ENCODE results near the gene ZNF492. TPM values are rescaled to one million over a fixed set of nuclear protein-coding genes. Genes with fewer than 3 reads are reported as not detected.

Gene ZNF492
- total RNA-seq, 2 donors from 2014 or later: not detected

DNA sequence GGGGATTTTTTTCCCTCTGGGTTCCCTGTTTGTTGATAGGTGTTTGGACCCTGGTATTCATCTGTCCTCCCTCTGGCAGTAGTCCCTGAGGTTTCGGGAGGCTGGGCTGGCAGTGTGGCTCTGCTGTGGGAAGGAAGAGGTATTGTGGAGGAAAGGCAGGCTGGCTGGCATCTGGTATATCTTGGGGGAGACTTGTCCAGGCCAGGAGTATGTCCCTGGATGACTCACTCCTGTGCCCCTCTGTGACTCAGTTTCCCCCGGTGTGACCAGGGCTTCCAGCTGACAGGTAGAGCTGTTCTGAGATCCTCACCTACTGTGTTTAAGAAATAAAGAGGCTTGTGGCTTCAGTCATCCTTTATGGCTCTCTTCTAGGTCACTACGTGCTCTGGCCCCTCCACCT is 14.2 kb upstream of the ZNF492 start:
- no peak overlapping the region for H3K4me3 ChIP-seq
- H3K27me3 ChIP-seq (replicated peaks; ENCODE audit: insufficient read depth): no peaks in the 10 kb centered on the region
- H3K4me1 ChIP-seq (ENCODE audit: control insufficient read depth in 1 of 2, low read depth in 2 of 2): no peaks in the 10 kb centered on the region
- TF ChIP-seq, protein P1, sequence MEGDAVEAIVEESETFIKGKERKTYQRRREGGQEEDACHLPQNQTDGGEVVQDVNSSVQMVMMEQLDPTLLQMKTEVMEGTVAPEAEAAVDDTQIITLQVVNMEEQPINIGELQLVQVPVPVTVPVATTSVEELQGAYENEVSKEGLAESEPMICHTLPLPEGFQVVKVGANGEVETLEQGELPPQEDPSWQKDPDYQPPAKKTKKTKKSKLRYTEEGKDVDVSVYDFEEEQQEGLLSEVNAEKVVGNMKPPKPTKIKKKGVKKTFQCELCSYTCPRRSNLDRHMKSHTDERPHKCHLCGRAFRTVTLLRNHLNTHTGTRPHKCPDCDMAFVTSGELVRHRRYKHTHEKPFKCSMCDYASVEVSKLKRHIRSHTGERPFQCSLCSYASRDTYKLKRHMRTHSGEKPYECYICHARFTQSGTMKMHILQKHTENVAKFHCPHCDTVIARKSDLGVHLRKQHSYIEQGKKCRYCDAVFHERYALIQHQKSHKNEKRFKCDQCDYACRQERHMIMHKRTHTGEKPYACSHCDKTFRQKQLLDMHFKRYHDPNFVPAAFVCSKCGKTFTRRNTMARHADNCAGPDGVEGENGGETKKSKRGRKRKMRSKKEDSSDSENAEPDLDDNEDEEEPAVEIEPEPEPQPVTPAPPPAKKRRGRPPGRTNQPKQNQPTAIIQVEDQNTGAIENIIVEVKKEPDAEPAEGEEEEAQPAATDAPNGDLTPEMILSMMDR (IDR thresholded peaks at IDR 0.05): no peak
- no peaks in the 10 kb centered on the region for H3K36me3 ChIP-seq
- DNase-seq (ENCODE audit: low spot score): no peak
- no peaks in the 10 kb centered on the region for H3K9me3 ChIP-seq
- peak overlapping the region in 1 of 2 donors; percentile 26 for H3K27ac ChIP-seq
- ATAC-seq (ENCODE audit: insufficient number of reproducible peaks, low FRiP score, low read depth): no peak

DNA sequence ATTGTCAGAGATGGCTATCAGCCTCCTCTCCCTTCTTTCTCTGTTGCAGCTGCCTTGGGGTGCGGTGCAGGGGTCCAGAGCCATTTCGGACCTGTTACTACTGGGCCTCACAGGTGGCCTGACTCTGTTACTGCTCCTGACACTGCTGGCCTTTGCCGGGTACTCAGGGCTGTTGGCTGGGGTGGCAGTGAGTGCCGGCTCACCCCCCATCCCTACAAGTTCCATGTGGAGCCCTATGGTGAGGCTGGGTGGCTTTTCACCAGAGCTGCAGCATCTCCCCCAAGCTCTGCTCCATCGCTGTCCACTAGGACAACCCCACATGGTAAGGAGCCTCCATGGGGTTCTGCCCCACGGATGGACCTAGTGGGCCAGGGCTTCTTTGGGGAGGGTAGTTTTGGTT is 13.7 kb upstream of the ZNF492 start:
- H3K27ac ChIP-seq: no peak overlapping the region
- no peaks in the 10 kb centered on the region for H3K4me1 ChIP-seq (ENCODE audit: control insufficient read depth in 1 of 2, low read depth in 2 of 2)
- H3K27me3 ChIP-seq (replicated peaks; ENCODE audit: insufficient read depth): no peaks in the 10 kb centered on the region
- H3K36me3 ChIP-seq: no peaks in the 10 kb centered on the region
- DNase-seq (ENCODE audit: low spot score): no peak
- no peak for ATAC-seq (ENCODE audit: insufficient number of reproducible peaks, low FRiP score, low read depth)
- TF ChIP-seq, protein P1 (IDR thresholded peaks at IDR 0.05): no peak
- H3K4me3 ChIP-seq: no peak overlapping the region
- no peaks in the 10 kb centered on the region for H3K9me3 ChIP-seq

DNA sequence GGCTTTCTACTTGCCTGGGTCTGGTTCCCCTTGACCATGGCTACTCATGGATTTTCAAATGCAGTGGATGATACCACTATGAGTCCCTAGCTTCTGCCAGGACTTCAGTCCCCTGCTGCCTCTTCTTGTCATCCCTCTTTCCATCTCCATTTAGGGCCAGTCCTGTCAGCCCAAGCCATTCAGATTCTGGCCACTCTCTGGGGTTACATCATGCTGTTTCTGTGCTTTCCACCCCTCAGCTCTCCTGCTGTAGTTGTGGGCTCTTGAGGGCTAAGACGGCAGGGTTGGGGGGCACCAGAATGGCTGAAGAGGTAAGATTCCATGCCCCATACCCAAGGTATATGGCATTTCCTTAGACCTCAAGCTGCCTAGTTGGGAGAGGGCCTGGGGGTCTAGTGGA is 13.2 kb upstream of the ZNF492 start:
- DNase-seq (ENCODE audit: low spot score) (no peak), ATAC-seq (ENCODE audit: insufficient number of reproducible peaks, low FRiP score, low read depth) (no peak)
- no peaks in the 10 kb centered on the region for H3K36me3 ChIP-seq
- H3K4me1 ChIP-seq (ENCODE audit: control insufficient read depth in 1 of 2, low read depth in 2 of 2): no peaks in the 10 kb centered on the region
- TF ChIP-seq, protein P1 (IDR thresholded peaks at IDR 0.05): no peak
- no peaks in the 10 kb centered on the region for H3K9me3 ChIP-seq
- no peak overlapping the region for H3K4me3 ChIP-seq
- H3K27ac ChIP-seq: no peak overlapping the region
- no peaks in the 10 kb centered on the region for H3K27me3 ChIP-seq (replicated peaks; ENCODE audit: insufficient read depth)

DNA sequence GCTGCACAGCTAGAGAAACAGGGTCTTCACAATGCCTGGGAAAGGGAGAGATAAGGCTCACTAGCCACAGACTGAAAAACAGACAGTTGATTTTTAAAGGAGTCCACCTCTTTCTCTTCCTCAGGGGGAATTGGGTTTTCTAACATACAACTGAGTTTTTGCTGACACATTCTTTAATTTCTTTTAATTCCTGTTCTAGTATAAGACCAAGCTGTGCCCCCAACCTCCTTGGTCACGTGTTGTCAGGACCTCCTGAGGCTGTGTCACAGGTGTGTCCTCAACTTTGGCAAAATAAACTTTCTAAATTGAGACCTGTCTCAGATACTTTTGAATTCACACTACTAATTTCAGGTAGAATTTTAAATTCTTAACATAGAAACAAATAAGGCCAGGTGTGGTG is 12.1 kb upstream of the ZNF492 start:
- Histone ChIP-seq H3K9me3 (no peaks in the 10 kb centered on the region), H3K4me3 (no peak overlapping the region), H3K27me3 (replicated peaks; ENCODE audit: insufficient read depth) (no peaks in the 10 kb centered on the region), H3K36me3 (no peaks in the 10 kb centered on the region), H3K27ac (no peak overlapping the region), H3K4me1 (ENCODE audit: control insufficient read depth in 1 of 2, low read depth in 2 of 2) (no peaks in the 10 kb centered on the region)
- ATAC-seq (ENCODE audit: insufficient number of reproducible peaks, low FRiP score, low read depth) (no peak), DNase-seq (ENCODE audit: low spot score) (no peak)
- TF ChIP-seq, protein P1 (IDR thresholded peaks at IDR 0.05): no peak

DNA sequence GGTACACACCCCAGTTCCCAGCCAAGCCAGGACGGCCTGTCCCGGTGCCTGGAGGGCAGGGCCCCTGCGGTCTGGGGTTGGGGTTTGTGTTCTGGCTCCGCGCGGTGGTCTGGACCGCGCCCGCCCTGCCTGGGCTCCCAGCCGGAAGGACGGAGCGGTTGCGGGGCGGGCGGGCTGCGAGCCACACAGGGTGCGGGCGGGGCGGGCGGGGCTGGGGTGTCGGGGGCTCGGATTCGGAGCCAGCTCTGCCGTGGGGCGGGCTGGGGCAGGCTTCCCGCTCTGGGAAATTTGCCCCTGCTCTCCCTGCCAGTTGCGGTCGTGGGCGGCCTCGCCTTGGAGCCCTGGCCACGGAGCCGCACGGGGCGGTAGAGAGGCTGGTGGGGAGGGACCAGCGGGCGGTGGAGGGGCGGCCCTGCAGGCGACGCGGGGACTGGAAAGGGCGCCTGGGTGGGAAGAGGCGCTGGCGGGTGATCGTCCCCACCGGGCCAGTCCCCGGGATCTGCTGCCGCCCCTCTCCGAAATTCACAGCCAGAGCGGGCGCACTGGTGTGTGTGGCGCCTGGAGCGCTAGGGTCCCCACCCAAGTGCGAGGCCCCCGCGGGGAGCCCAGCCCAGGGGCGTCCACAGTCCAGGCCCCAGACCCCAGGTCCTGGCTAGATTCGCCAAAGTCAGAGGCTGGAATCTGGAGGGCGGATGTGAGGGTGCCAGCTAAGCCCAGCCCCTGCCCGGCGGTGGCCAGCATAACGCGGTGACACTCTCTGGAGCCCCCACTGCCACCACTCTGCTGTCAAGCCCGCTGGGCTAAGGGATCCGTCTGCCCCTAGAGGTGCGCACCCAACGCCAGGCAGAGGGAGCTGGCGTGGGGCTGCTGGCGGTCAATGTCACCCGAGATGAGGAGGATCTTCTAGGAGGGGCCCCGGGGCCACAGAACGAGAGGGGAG is 11.0 kb upstream of the ZNF492 start:
- H3K27me3 ChIP-seq (replicated peaks; ENCODE audit: insufficient read depth): no peaks in the 10 kb centered on the region
- DNase-seq (ENCODE audit: low spot score): no peak
- no peaks in the 10 kb centered on the region for H3K36me3 ChIP-seq
- H3K4me1 ChIP-seq (ENCODE audit: control insufficient read depth in 1 of 2, low read depth in 2 of 2): no peaks in the 10 kb centered on the region
- no peak overlapping the region for H3K27ac ChIP-seq
- ATAC-seq (ENCODE audit: insufficient number of reproducible peaks, low FRiP score, low read depth): no peak
- no peaks in the 10 kb centered on the region for H3K9me3 ChIP-seq
- TF ChIP-seq, protein P1 (IDR thresholded peaks at IDR 0.05): peak; percentile 36
- peak overlapping the region; percentile 61 for H3K4me3 ChIP-seq

All from thoracic aorta (tissue), 2 donors.